Activated naive CD4-positive, alpha-beta T cell treated with anti-CD3 and anti-CD28 coated beads, Interleukin-2, amount 10 ng/mL, durations not matched to agents 7 days and 5 days (primary cell): ENCODE measurements around the gene PIP5K1A.

Experiments
- CTCF ChIA-PET: fragments of 350-600 bp; sonication (Branson Sonifier 250); formaldehyde crosslinking; loops from one replicate; lab custom pipeline; 2021; ENCODE audit warnings: antibody characterized with exemption; lab: Charles Lee
- DNase-seq: peaks from one replicate; pipeline ENCODE4 v3.0.0-alpha.2; 2020
- H3K27ac Mint-ChIP-seq: one replicate; pipeline ENCODE4 v1.8.0; 2021; ENCODE audit warnings: mild to moderate bottlenecking, moderate library complexity, mixed read lengths
- H3K27me3 Mint-ChIP-seq: one replicate; pipeline ENCODE4 v1.8.0; 2021; ENCODE audit warnings: mild to moderate bottlenecking, mixed read lengths
- H3K36me3 Mint-ChIP-seq: one replicate; pipeline ENCODE4 v1.8.0; 2021; ENCODE audit warnings: mixed read lengths
- H3K4me1 Mint-ChIP-seq: one replicate; pipeline ENCODE4 v1.8.0; 2021; ENCODE audit warnings: mixed read lengths
- H3K4me3 Mint-ChIP-seq: one replicate; pipeline ENCODE4 v1.8.0; 2021; ENCODE audit warnings: mild to moderate bottlenecking, moderate library complexity, mixed read lengths
- H3K9me3 Mint-ChIP-seq: one replicate; pipeline ENCODE4 v1.8.0; 2021; ENCODE audit warnings: mixed read lengths

PIP5K1A gene

DNA sequence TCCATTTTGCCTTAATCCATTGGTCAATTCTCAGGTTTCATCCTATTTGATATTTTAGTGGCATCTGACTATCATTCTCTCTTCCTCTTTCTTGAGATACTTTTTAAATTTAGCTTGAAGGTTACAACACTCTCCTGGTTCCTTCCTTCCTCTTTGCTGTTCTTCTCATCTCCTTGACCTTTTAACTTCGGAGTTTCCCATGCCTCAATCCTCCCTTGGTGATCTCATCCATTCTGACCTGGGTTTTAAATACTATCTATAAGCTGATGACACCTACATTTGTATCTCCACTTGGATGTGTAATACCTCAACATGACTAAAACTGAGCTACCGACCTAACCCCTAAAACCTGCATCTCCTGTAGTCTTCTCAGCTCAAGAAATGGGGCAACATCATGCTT lies 78.9 kb downstream of the PIP5K1A start:
- Mint-ChIP-seq H3K27ac (no peak overlapping the region), H3K4me1 (peaks cover 7% of the 10 kb centered on the region), H3K9me3 (no peaks in the 10 kb centered on the region), H3K4me3 (no peak overlapping the region), H3K36me3 (peaks cover 7% of the 10 kb centered on the region), H3K27me3 (peaks cover 4% of the 10 kb centered on the region)
- CTCF ChIA-PET, result interaction anchor here (1.2 kb wide), 1 partner anchor 63 kb away, joined by 4 read pairs; no protein-coding TSS in a partner anchor
- no peak for DNase-seq

DNA sequence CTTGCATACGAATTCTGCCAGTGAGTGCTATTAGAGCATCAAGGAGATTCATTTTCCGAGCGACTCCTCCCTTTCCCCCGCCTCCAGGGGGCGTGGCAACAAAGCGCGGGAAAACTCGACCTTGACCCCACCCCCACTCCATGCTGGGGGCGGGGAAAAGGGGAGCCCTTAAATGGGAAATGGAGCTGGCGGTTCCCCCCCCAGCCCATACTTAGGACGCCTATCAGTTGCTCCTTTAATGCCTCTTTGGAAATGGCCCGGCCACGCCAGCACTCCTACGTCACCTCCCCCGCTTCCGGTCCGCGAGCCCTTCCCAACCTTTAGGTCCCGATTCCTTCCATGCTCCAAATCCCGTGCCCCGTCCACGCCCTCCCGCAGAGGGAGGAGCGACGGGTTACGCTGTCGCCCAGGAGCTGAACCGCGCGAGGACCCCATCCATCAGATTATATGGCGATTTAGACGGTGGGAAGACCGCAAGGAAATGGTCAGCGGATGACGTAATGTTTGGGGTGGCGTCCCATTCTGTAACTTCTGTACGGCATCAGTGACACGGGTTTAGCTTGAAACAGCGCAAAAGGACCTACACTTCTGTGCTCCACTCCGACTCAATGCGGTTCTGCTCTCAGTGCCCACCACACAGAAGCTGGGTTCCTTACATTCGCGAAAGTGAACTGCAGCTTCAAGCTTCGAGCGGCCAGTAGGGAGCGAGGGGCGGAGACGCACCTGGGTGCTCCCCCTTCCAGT lies 83.0 kb downstream of the PIP5K1A start:
- Mint-ChIP-seq H3K4me3 (peak overlapping the region; percentile 98), H3K36me3 (peaks cover 15% of the 10 kb centered on the region)

DNA sequence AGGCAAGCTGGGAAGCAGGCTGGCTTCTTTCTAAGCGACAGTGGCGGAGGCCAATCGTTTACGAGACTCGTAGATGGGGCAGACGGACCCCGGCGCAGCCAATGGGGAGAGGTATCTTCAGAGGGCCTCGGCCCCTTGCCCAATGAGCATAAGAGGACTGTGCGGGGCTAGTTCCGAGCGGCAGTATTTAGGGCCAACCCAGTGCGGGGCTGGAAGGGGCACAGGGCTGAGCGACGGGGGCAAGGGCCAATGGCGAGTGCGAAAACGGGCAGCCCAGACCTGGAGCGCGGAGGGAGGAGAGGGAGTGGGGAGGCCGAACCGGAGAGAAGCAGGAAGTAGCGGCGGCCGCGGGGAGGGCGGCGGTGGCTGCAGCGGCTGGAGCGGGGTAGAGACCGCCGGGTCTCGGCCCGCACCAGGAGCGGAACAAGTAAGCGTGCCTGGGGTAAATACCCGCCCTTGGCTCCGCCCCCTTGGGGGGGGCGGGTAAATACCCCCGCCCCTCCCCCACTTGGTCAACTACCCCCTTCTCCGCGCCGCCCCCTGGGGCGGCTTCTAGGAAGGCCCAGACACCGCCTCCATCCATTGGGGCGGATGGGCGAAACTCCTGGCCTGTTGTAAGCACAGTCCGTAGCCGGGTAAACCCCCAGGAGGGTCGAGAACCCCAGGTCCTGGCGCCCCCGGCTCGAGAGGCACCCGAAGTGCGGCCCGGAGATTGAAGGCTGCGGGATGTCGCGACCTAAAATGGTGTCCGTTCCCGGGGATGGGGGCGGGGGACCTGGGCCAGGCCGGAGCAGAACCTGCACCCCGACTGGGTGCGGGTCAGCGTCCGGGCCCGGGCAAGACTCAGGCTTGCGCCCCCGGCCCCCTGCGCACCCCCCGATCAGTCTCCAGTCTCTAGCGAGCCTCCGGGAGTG lies 83.9 kb downstream of the PIP5K1A start, which contains the start of gene ZNF687:
Gene ZNF687 (plus strand): TSS at position 331 of the 914 bp plus-strand sequence. CDS start 3,993 bp downstream, outside the sequence.
- peak; percentile 99 for DNase-seq
- CTCF ChIA-PET, result interaction anchor here (1.0 to 1.8 kb wide), 8 partner anchors 16 to 136 kb away, joined by 3 to 7 read pairs (median 4); partner anchors contain the start of gene PSMD4
- H3K9me3 Mint-ChIP-seq, result no peaks in the 10 kb centered on the region
- H3K4me3 Mint-ChIP-seq, result peak within 1 kb of the TSS; percentile 98
- H3K36me3 Mint-ChIP-seq, result peaks cover 20% of the 10 kb centered on the region
- H3K27me3 Mint-ChIP-seq, result peaks cover 4% of the 10 kb centered on the region
- H3K27ac Mint-ChIP-seq, result peak within 1 kb of the TSS; percentile 99
- peaks cover 22% of the 10 kb centered on the region for H3K4me1 Mint-ChIP-seq

More for the DNA sequence above, 83.0 kb downstream of the PIP5K1A start:
- CTCF ChIA-PET, result interaction anchor here (1.0 to 1.6 kb wide), 11 partner anchors 9 to 248 kb away, joined by 3 to 7 read pairs (median 4); partner anchors contain the start of gene PSMD4
- H3K27me3 Mint-ChIP-seq, result peaks cover 4% of the 10 kb centered on the region
- H3K9me3 Mint-ChIP-seq, result no peaks in the 10 kb centered on the region
- peaks cover 22% of the 10 kb centered on the region for H3K4me1 Mint-ChIP-seq
- H3K27ac Mint-ChIP-seq, result peak overlapping the region; percentile 99
- DNase-seq, result peak; percentile 94

DNA sequence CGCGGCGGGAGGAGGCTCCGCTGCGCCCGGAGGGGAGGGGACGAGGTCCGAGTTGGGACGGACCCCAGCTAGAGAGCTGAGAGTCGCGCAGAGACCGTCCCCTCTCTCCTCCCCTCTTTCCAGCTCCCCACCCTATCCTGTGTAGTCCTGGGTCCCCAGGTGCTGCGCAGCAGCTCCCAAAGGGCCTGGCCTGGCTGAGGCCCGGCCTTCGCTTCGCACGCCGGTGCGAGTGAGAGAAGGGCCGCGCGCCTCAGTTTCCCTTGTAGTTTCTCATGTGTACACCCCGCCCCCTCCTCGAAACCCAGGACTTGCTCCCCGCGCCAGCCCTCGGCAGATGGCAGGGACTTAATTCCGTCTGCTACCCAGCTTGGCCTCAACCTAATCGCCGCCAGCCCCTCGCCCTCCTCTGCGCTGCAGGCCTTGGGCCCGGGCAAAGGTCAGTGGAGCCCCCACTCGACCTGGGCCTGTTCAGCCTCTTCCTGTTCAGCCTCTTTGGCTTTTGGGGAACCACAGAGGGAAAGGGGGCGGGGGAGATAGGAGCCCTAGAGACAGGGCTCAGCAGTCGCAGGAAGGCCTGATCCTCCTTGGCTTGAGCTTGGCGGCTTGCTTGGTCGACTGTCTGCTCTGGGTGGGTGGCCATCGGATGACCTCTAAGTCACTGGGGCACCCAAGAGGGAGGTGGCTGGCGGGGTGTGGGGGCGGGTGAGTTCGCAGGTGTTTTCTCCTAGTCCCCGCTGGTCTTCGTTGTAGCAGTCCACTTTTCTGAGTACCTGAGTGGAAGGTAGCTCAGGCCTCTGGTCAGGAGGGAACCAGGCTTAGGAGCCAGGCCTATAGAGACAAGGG lies 84.8 kb downstream of the PIP5K1A start:
- Mint-ChIP-seq H3K4me1 (peaks cover 22% of the 10 kb centered on the region), H3K4me3 (peak overlapping the region; percentile 98), H3K27ac (peak overlapping the region; percentile 89), H3K9me3 (no peaks in the 10 kb centered on the region), H3K36me3 (peaks cover 21% of the 10 kb centered on the region), H3K27me3 (peaks cover 4% of the 10 kb centered on the region)
- peak; percentile 53 for DNase-seq
- CTCF ChIA-PET, result interaction anchor here (1.0 to 1.8 kb wide), 3 partner anchors 9 to 58 kb away, joined by 3 to 9 read pairs (median 7); no protein-coding TSS in a partner anchor

DNA sequence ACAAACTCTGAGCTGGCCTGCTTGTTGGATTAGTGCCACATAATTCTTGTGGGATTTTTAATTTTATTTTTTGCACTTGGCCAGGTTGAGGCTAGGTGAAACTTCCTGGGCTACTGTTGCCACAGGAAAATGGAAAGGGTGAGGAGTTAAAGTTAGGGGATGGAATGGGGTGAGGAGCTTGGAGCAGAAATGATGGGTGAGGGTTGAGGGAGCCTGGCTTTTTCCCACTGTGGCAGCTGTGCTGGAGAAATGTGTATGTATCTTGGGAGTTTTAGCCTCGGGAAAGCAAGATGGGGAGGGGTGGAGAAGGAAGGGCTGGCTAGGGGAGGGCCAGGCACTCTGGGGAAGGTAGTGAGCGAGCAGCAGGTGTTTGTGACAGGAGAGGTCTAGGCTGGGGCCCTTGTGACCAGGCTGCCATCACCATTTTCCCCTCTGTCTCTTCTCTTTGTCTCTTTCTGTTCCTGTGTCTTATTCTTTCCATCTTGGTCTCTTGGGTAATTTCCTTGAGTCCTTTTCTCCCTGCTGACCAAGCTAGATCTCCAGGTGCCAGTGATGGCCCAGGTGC lies 85.7 kb downstream of the PIP5K1A start:
- Mint-ChIP-seq H3K27me3 (peaks cover 4% of the 10 kb centered on the region), H3K36me3 (peaks cover 30% of the 10 kb centered on the region), H3K9me3 (no peaks in the 10 kb centered on the region), H3K4me3 (peak overlapping the region; percentile 98), H3K27ac (peak overlapping the region; percentile 62), H3K4me1 (peaks cover 26% of the 10 kb centered on the region)
- DNase-seq, result no peak
- CTCF ChIA-PET, result interaction anchor here (1.5 to 1.8 kb wide), 2 partner anchors 17 to 57 kb away, joined by 7 to 9 read pairs; no protein-coding TSS in a partner anchor

DNA sequence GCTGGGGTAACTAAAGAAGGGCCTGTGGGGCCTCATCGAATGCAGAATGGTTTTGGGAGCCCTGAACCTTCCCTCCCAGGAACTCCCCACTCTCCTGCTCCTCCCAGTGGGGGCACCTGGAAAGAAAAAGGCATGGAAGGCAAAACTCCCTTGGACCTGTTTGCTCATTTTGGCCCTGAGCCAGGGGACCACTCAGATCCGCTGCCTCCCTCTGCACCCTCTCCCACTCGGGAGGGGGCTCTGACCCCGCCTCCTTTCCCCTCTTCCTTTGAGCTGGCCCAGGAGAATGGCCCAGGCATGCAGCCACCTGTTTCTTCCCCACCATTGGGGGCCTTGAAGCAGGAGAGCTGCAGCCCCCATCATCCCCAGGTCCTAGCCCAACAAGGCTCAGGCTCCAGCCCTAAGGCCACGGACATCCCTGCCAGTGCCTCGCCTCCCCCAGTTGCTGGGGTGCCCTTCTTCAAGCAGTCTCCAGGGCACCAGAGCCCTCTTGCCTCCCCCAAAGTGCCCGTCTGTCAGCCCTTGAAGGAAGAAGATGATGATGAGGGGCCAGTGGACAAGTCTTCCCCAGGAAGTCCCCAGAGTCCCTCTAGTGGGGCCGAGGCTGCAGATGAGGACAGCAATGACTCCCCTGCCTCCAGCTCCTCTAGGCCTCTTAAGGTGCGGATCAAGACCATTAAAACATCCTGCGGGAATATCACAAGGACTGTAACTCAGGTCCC lies 88.4 kb downstream of the PIP5K1A start:
- Mint-ChIP-seq H3K4me3 (no peak overlapping the region), H3K27ac (no peak overlapping the region), H3K27me3 (peaks cover 4% of the 10 kb centered on the region), H3K9me3 (no peaks in the 10 kb centered on the region), H3K4me1 (peaks cover 22% of the 10 kb centered on the region), H3K36me3 (peaks cover 41% of the 10 kb centered on the region)
- no peak for DNase-seq
- CTCF ChIA-PET, result interaction anchor here (1.3 kb wide), 1 partner anchor 14 kb away, joined by 3 read pairs; no protein-coding TSS in a partner anchor

DNA sequence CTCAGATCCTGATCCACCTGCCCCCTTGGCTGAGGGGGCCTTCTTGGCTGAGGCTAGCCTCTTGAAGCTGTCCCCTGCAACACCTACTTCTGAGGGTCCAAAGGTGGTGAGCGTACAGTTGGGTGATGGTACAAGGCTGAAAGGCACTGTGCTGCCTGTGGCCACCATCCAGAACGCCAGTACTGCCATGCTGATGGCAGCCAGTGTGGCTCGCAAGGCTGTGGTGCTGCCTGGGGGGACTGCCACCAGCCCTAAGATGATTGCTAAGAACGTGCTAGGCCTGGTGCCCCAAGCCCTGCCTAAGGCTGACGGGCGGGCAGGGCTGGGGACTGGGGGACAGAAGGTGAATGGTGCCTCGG lies 89.0 kb downstream of the PIP5K1A start:
- no peaks in the 10 kb centered on the region for H3K27me3 Mint-ChIP-seq
- no peak overlapping the region for H3K4me3 Mint-ChIP-seq
- CTCF ChIA-PET, result interaction anchor here (0.7 kb wide), 1 partner anchor 131 kb away, joined by 3 read pairs; the partner anchor contains the start of gene TNFAIP8L2
- peaks cover 41% of the 10 kb centered on the region for H3K36me3 Mint-ChIP-seq
- H3K27ac Mint-ChIP-seq, result no peak overlapping the region
- DNase-seq, result no peak
- H3K4me1 Mint-ChIP-seq, result peaks cover 22% of the 10 kb centered on the region
- H3K9me3 Mint-ChIP-seq, result no peaks in the 10 kb centered on the region

DNA sequence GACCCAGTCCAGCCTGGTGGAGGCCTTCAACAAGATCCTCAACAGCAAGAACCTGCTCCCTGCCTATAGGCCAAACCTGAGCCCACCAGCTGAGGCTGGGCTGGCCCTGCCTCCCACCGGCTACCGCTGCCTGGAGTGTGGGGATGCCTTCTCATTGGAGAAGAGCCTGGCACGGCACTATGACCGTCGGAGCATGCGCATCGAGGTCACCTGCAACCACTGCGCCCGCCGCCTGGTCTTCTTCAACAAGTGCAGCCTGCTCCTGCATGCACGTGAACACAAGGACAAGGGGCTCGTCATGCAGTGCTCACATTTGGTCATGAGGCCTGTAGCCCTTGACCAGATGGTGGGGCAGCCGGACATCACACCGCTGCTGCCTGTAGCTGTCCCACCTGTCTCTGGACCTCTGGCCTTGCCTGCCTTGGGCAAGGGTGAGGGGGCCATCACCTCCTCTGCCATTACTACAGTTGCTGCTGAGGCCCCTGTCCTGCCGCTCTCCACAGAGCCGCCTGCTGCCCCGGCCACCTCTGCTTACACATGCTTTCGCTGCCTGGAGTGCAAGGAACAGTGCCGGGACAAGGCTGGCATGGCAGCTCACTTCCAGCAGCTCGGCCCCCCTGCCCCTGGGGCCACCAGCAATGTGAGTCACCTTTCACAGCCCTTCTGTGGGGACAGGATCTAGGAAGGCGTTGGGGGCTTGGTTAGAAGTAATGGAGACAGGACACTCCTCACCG lies 89.6 kb downstream of the PIP5K1A start:
- CTCF ChIA-PET, result interaction anchor here (0.7 kb wide), 1 partner anchor 131 kb away, joined by 3 read pairs; the partner anchor contains the start of gene TNFAIP8L2
- no peak for DNase-seq
- H3K27me3 Mint-ChIP-seq, result no peaks in the 10 kb centered on the region
- H3K27ac Mint-ChIP-seq, result no peak overlapping the region
- H3K36me3 Mint-ChIP-seq, result peaks cover 46% of the 10 kb centered on the region
- H3K9me3 Mint-ChIP-seq, result no peaks in the 10 kb centered on the region
- H3K4me1 Mint-ChIP-seq, result peaks cover 22% of the 10 kb centered on the region
- no peak overlapping the region for H3K4me3 Mint-ChIP-seq

DNA sequence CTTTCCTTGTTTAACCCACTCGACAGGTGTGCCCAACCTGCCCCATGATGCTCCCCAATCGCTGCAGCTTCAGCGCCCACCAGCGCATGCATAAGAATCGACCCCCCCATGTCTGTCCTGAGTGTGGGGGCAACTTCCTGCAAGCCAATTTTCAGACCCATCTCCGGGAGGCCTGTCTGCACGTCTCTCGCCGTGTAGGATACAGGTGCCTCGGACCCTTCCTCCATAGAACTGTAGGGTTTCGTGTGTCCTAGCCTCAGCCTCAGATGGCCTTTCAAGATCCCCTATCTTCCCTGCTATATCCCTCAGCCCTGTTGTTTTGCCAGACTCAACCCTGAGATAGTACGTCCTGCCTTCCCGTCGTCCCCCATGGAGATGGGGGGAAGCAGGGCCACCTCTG lies 90.2 kb downstream of the PIP5K1A start:
- Mint-ChIP-seq H3K4me1 (peaks cover 17% of the 10 kb centered on the region), H3K9me3 (no peaks in the 10 kb centered on the region), H3K4me3 (no peak overlapping the region), H3K27ac (no peak overlapping the region), H3K36me3 (peaks cover 50% of the 10 kb centered on the region), H3K27me3 (no peaks in the 10 kb centered on the region)
- CTCF ChIA-PET, result no interaction called here
- DNase-seq, result no peak

DNA sequence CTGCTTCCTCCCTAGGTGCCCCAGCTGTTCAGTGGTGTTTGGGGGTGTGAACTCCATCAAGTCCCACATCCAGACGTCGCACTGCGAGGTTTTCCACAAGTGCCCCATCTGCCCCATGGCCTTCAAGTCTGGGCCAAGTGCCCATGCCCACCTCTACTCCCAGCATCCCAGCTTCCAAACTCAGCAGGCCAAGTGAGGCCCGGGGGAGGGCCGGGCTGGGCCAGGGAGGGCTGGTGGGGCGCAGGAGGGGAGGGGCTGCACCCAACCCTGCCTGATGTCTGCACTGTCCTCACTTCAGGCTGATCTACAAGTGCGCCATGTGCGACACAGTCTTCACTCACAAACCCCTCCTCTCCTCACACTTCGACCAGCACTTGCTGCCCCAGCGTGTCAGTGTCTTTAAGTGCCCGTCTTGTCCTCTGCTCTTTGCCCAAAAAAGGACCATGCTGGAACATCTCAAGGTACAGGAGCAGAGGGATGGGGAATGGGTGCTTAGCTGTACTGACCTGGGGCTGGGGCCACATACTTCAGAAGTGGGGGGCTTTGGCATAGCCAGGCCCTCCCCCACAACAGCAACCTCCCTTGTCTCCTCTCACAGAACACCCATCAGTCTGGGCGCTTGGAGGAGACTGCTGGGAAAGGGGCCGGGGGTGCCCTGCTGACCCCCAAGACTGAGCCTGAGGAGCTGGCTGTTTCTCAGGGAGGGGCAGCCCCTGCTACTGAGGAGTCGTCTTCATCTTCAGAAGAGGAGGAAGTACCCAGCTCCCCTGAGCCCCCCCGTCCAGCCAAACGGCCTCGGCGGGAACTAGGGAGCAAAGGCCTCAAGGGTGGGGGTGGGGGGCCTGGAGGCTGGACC lies 91.0 kb downstream of the PIP5K1A start:
- Mint-ChIP-seq H3K4me3 (no peak overlapping the region), H3K27ac (no peak overlapping the region), H3K27me3 (no peaks in the 10 kb centered on the region), H3K36me3 (peaks cover 52% of the 10 kb centered on the region), H3K9me3 (no peaks in the 10 kb centered on the region), H3K4me1 (peaks cover 9% of the 10 kb centered on the region)
- DNase-seq, result no peak
- CTCF ChIA-PET, result interaction anchor here (1.1 kb wide), 1 partner anchor 51 kb away, joined by 3 read pairs; no protein-coding TSS in a partner anchor

DNA sequence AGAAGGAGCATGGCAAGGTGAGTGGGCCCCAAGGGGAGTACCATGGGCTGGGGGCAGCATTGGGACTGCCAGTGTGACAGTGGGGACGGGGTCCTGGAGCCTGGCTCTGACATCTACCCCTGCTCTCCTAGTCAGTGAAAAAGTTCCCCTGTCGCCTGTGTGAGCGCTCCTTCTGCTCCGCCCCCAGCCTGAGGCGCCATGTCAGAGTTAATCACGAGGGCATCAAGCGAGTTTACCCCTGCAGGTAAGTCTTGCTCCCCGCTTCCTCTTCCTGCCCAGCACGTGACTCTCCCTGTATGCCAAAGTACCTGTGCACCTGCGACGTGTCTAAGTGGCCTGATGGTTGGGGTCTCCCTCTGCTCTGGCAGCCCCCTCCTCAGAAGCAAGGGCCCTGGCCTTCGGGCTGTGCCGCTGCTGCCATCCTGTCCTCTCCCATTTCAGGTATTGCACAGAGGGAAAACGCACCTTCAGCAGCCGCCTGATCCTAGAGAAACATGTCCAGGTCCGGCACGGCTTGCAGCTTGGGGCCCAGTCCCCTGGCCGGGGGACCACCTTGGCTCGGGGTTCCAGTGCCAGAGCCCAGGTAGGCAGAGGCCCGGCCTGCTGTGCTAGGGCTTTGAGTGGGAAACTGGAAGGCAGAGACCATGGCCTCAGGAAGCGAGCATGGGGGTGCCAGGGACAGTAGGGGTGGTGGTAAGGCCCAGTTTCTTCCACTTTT lies 91.8 kb downstream of the PIP5K1A start:
- CTCF ChIA-PET, result interaction anchor here (1.1 kb wide), 1 partner anchor 51 kb away, joined by 3 read pairs; no protein-coding TSS in a partner anchor
- no peaks in the 10 kb centered on the region for H3K27me3 Mint-ChIP-seq
- H3K36me3 Mint-ChIP-seq, result peaks cover 55% of the 10 kb centered on the region
- peak overlapping the region; percentile 70 for H3K27ac Mint-ChIP-seq
- H3K4me3 Mint-ChIP-seq, result peak overlapping the region; percentile 24
- H3K9me3 Mint-ChIP-seq, result no peaks in the 10 kb centered on the region
- DNase-seq, result no peak
- peaks cover 7% of the 10 kb centered on the region for H3K4me1 Mint-ChIP-seq
